NB4 (cell line): Measurements from ENCODE around the gene LGI4.

Source experiments
- MYC ChIP-seq: IDR thresholded peaks from 2 replicates; pipeline ENCODE4 v1.6.1; 2011; ENCODE audit warnings: low read depth, low read length
- POLR2A ChIP-seq: IDR thresholded peaks from 2 replicates; pipeline ENCODE4 v1.6.1; 2011; ENCODE audit warnings: mild to moderate bottlenecking; ENCODE audit not compliant: insufficient read length; ENCODE audit errors: extremely low read depth
- TF ChIP-seq, protein P1 (sequence below): IDR thresholded peaks from one replicate; pipeline ENCODE4 v1.5.1; 2012; ENCODE audit warnings: low read depth, low read length
- TF ChIP-seq, protein P2 (sequence below): IDR thresholded peaks from 2 replicates; pipeline ENCODE4 v1.6.1; 2011; ENCODE audit warnings: low read depth, low read length

DNA sequence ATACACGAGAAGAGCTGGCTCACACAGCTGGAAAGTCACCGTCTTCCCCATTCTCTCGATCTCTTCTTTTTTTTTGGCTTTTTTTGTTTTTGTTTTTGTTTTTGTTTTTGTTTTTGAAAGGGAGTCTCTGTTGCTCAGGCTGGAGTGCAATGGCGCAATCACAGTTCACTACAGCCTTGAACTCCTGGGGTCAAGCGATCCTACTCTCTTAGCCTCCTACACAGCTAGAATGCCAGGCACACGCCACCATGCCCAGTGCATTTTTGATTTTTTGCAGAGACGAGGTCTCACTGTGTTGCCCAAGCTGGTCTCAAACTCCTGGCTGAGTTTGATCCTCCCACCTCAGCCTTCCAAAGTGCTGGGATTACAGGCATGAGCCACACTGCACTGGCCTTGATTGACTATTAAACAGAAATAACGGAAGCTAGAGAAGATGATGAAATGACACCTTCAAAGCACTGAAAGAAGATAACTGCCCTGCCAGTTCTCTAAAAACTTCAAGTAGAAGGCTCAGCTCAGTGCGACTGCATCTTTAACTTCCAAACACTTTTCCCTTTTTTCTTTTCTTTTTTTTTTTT, 15.2 kb downstream of the LGI4 start:
- TF ChIP-seq, protein P1, sequence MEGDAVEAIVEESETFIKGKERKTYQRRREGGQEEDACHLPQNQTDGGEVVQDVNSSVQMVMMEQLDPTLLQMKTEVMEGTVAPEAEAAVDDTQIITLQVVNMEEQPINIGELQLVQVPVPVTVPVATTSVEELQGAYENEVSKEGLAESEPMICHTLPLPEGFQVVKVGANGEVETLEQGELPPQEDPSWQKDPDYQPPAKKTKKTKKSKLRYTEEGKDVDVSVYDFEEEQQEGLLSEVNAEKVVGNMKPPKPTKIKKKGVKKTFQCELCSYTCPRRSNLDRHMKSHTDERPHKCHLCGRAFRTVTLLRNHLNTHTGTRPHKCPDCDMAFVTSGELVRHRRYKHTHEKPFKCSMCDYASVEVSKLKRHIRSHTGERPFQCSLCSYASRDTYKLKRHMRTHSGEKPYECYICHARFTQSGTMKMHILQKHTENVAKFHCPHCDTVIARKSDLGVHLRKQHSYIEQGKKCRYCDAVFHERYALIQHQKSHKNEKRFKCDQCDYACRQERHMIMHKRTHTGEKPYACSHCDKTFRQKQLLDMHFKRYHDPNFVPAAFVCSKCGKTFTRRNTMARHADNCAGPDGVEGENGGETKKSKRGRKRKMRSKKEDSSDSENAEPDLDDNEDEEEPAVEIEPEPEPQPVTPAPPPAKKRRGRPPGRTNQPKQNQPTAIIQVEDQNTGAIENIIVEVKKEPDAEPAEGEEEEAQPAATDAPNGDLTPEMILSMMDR = no peak
- TF ChIP-seq, protein P2, sequence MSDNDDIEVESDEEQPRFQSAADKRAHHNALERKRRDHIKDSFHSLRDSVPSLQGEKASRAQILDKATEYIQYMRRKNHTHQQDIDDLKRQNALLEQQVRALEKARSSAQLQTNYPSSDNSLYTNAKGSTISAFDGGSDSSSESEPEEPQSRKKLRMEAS = no peak
- TF ChIP-seq POLR2A = no peak
- TF ChIP-seq MYC = no peak
